ENCODE data around the gene ANKDD1B. TPM values are rescaled to one million over a fixed set of nuclear protein-coding genes. Genes with fewer than 3 reads are reported as not detected.

ANKDD1B gene
- total and polyA plus RNA-seq, 9 of the 15 experiments (the other 6 are each of a cell fraction or from before 2014, with no cell fraction given) = 0.04 to 0.29 (median 0.18) TPM; not detected in 1

GRCh38 chr5:75706775-75707174 is 95.5 kb downstream of the ANKDD1B start:
- peak; percentile 97 for ATAC-seq
- in situ Hi-C loops (cut with MboI) = no loop called here
- Histone ChIP-seq H3K79me2 (ENCODE audit: control insufficient read depth, insufficient read depth, low read length) (peaks cover 27% of the 10 kb centered on the region), H4K20me1 (replicated peaks; ENCODE audit: control insufficient read depth, insufficient read depth, low read length) (no peaks in the 10 kb centered on the region), H3K4me1 (replicated peaks in 1 of 2; ENCODE audit: control insufficient read depth in 2 of 2, insufficient read depth in 2 of 2, low read length in 2 of 2) (peaks cover 0 to 24% of the 10 kb centered on the region in 2 experiments; a peak in 2 of 5 replicates), H3K27ac (ENCODE audit: extremely low read depth, low read depth, low read length) (peak overlapping the region; percentile 88), H3K4me3 (no peak overlapping the region; the same call in 1 of the 2 replicates), H3K9ac (ENCODE audit: insufficient read depth in 1 of 2, low read depth in 2 of 2, low read length in 2 of 2) (peak overlapping the region; percentile 21 to 66; a peak in 3 of 4 replicates), H3K27me3 (ENCODE audit: control insufficient read depth in 2 of 2, insufficient read depth in 2 of 2, low read length in 2 of 2) (no peaks in the 10 kb centered on the region), H3K9me3 (replicated peaks; ENCODE audit: control insufficient read depth, insufficient read depth, low read depth, low read length) (no peaks in the 10 kb centered on the region), H2AFZ (ENCODE audit: low read depth, low read length) (peak overlapping the region; percentile 86), H3K36me3 (ENCODE audit: control insufficient read depth, insufficient read depth, low read length) (peaks cover 69% of the 10 kb centered on the region), H3K9me1 (ENCODE audit: control insufficient read depth, insufficient read depth, low read length) (no peaks in the 10 kb centered on the region), H3K4me2 (ENCODE audit: insufficient read depth, low read length) (peak overlapping the region; percentile 70)
- peak; percentile 14 to 81 (median 46) for DNase-seq (ENCODE audit: extremely low read depth in 1 of 4, low spot score in 3 of 4)
- CTCF ChIA-PET (ENCODE audit: low intra/inter-chr PET ratio) = no interaction called here
- BruUV-seq (replicated peaks) = no TSS peak
- FAIRE-seq = peak; percentile 93
- intact Hi-C loops (cut with micrococcal nuclease) = no loop called here
- WGBS (ENCODE audit: insufficient coverage, low coverage, missing lambda C conversion rate) = 2% methylated on average over 3 of the region's 3 CpGs
- POLR2A ChIA-PET = interaction anchor here (0.6 to 2.3 kb wide), 6 partner anchors 10 to 487 kb away, joined by 3 to 15 read pairs (median 4); partner anchors contain the start of gene POC5
- TF ChIP-seq NUFIP1 (IDR thresholded peaks at IDR 0.05; ENCODE audit: partially characterized antibody) (peak; percentile 57), MLLT1 (IDR thresholded peaks at IDR 0.05) (no peak), CCAR2 (IDR thresholded peaks at IDR 0.05; ENCODE audit: low read depth, low read length) (no peak), EP400 (IDR thresholded peaks at IDR 0.05) (peak; percentile 36; the same call in 1 of the 2 replicates), ERF (CRISPR knock-in tag; IDR thresholded peaks at IDR 0.05) (no peak), NCOA2 (IDR thresholded peaks at IDR 0.05; ENCODE audit: partially characterized antibody in 2 of 2) (no peak), ELK3 (CRISPR knock-in tag; IDR thresholded peaks at IDR 0.05) (no peak), ATF1 (CRISPR knock-in tag; IDR thresholded peaks at IDR 0.05) (no peak), ATF1 (tag; IDR thresholded peaks at IDR 0.05) (0 out of 2 replicates have a peak, but pooled peaks have one; percentile 8), NR2C1 (IDR thresholded peaks at IDR 0.05) (no peak; the same call in 1 of the 2 replicates), NR2C1 (tag; IDR thresholded peaks at IDR 0.05) (peak; percentile 45; the same call in 1 of the 2 replicates), ZC3H4 (CRISPR knock-in tag; IDR thresholded peaks at IDR 0.05; ENCODE audit: borderline replicate concordance) (no peak), PHF8 (IDR thresholded peaks at IDR 0.05; ENCODE audit: borderline replicate concordance, low read length) (peak; percentile 21; the same call in 1 of the 2 replicates), TCFL5 (CRISPR knock-in tag; conservative IDR thresholded peaks at IDR 0.05) (no peak)
- TF ChIP-seq, protein P1, sequence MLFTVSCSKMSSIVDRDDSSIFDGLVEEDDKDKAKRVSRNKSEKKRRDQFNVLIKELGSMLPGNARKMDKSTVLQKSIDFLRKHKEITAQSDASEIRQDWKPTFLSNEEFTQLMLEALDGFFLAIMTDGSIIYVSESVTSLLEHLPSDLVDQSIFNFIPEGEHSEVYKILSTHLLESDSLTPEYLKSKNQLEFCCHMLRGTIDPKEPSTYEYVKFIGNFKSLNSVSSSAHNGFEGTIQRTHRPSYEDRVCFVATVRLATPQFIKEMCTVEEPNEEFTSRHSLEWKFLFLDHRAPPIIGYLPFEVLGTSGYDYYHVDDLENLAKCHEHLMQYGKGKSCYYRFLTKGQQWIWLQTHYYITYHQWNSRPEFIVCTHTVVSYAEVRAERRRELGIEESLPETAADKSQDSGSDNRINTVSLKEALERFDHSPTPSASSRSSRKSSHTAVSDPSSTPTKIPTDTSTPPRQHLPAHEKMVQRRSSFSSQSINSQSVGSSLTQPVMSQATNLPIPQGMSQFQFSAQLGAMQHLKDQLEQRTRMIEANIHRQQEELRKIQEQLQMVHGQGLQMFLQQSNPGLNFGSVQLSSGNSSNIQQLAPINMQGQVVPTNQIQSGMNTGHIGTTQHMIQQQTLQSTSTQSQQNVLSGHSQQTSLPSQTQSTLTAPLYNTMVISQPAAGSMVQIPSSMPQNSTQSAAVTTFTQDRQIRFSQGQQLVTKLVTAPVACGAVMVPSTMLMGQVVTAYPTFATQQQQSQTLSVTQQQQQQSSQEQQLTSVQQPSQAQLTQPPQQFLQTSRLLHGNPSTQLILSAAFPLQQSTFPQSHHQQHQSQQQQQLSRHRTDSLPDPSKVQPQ (CRISPR knock-in tag; IDR thresholded peaks at IDR 0.05; ENCODE audit: borderline replicate concordance) = no peak

Data from K562 (cell line).